ENCODE measurements around the gene CPNE4.
A peak's percentile ranks its signal among the peaks of the same experiment; 100 is the strongest.

Gene CPNE4

GRCh38 chr3:131561511-131561910 lies 473.3 kb downstream of the CPNE4 start:
- no peak for DNase-seq

GRCh38 chr3:131560795-131561194 lies 474.0 kb downstream of the CPNE4 start:
- no peak for DNase-seq

GRCh38 chr3:131555456-131555855 lies 479.4 kb downstream of the CPNE4 start:
- no peak for DNase-seq

- DNase-seq, result no peak
Measured at GRCh38 chr3:131553495-131554247, 481.1 kb downstream of the CPNE4 start.

- no peak for DNase-seq
Measured at GRCh38 chr3:131551761-131552160, 483.1 kb downstream of the CPNE4 start.

- no peak for DNase-seq
Measured at GRCh38 chr3:131550562-131551465, 484.0 kb downstream of the CPNE4 start.

GRCh38 chr3:131549340-131549739 lies 485.5 kb downstream of the CPNE4 start:
- no peak for DNase-seq

GRCh38 chr3:131547585-131547984 lies 487.2 kb downstream of the CPNE4 start:
- no peak for DNase-seq

GRCh38 chr3:131546441-131546840 lies 488.4 kb downstream of the CPNE4 start:
- no peak for DNase-seq

- no peak for DNase-seq
Measured at GRCh38 chr3:131544557-131544956, 490.3 kb downstream of the CPNE4 start.

- no peak for DNase-seq
Measured at GRCh38 chr3:131543714-131544113, 491.1 kb downstream of the CPNE4 start.

GRCh38 chr3:131541288-131541687 lies 493.5 kb downstream of the CPNE4 start:
- no peak for DNase-seq

- no peak for DNase-seq
Measured at GRCh38 chr3:131540821-131541220, 494.0 kb downstream of the CPNE4 start.

GRCh38 chr3:131540143-131540542 lies 494.7 kb downstream of the CPNE4 start:
- no peak for DNase-seq

GRCh38 chr3:131538968-131539367 lies 495.8 kb downstream of the CPNE4 start:
- no peak for DNase-seq

GRCh38 chr3:131537531-131537930 lies 497.3 kb downstream of the CPNE4 start:
- DNase-seq, result no peak

GRCh38 chr3:131535596-131535995 lies 499.2 kb downstream of the CPNE4 start:
- peak; percentile 11 for DNase-seq

GRCh38 chr3:131535131-131535530 lies 499.7 kb downstream of the CPNE4 start:
- DNase-seq, result no peak

GRCh38 chr3:131532645-131533044 lies 502.2 kb downstream of the CPNE4 start:
- DNase-seq, result no peak

- DNase-seq, result no peak
Measured at GRCh38 chr3:131530843-131531242, 504.0 kb downstream of the CPNE4 start.

- DNase-seq, result no peak
Measured at GRCh38 chr3:131530388-131530787, 504.4 kb downstream of the CPNE4 start.

GRCh38 chr3:131526801-131527347 lies 507.9 kb downstream of the CPNE4 start:
- DNase-seq, result no peak

GRCh38 chr3:131518680-131519079 lies 516.1 kb downstream of the CPNE4 start:
- DNase-seq, result no peak

- DNase-seq, result no peak
Measured at GRCh38 chr3:131505421-131505820, 529.4 kb downstream of the CPNE4 start.
